H1 (cell line): ENCODE measurements around the gene DRAXIN. TPM values are rescaled to one million over a fixed set of nuclear protein-coding genes. Genes with fewer than 3 reads are reported as not detected.

Experiments used
- CTCF ChIA-PET: fragments of 300-600 bp; sonication (Branson Sonifier 250); formaldehyde crosslinking; loops from one replicate; lab custom pipeline; 2021; ENCODE audit not compliant: partially characterized antibody; lab: Charles Lee
- POLR2A ChIA-PET: fragments of 300-600 bp; sonication (Branson Sonifier 250); formaldehyde crosslinking; loops from one replicate; lab custom pipeline; 2021; ENCODE audit warnings: inconsistent platforms; ENCODE audit not compliant: partially characterized antibody; lab: Charles Lee
- DNase-seq, 2 experiments: peaks; one replicate each; pipeline versions ENCODE4 v3.0.0 to v3.0.0-alpha.2; 2010 to 2022; ENCODE audit warnings: low spot score in 2 of 2, low read depth in 1 of 2, mixed read lengths in 1 of 2
- FAIRE-seq: peaks from 2 replicates; lab custom pipeline; 2011; peaks lifted over from hg19 to GRCh38; lab: Jason Lieb, UNC
- H2AFZ ChIP-seq: 2 replicates; pipeline ENCODE4 v1.8.1; 2012; ENCODE audit warnings: low read length, inconsistent platforms
- H2AK5ac ChIP-seq: 2 replicates; pipeline ENCODE4 v1.6.1; 2013; ENCODE audit warnings: low read depth, low read length
- H2BK120ac ChIP-seq: replicated peaks from 2 replicates; pipeline ENCODE3; 2013; ENCODE audit warnings: low read depth, low read length, inconsistent platforms
- H2BK12ac ChIP-seq: 2 replicates; pipeline ENCODE4 v1.6.1; 2013; ENCODE audit warnings: low read depth, low read length
- H2BK15ac ChIP-seq: 2 replicates; pipeline ENCODE4 v1.6.1; 2013; ENCODE audit warnings: low read length
- H2BK20ac ChIP-seq: 2 replicates; pipeline ENCODE4 v1.6.1; 2013; ENCODE audit warnings: low read length
- H2BK5ac ChIP-seq: 2 replicates; pipeline ENCODE4 v1.6.1; 2013; ENCODE audit warnings: low read depth, low read length
- H3K14ac ChIP-seq: 2 replicates; pipeline ENCODE4 v1.6.1; 2013; ENCODE audit warnings: inconsistent platforms; ENCODE audit not compliant: insufficient read length
- H3K18ac ChIP-seq: 2 replicates; pipeline ENCODE4 v1.6.1; 2013; ENCODE audit warnings: low read length; ENCODE audit errors: extremely low read depth
- H3K23ac ChIP-seq: 2 replicates; pipeline ENCODE4 v1.6.1; 2013; ENCODE audit warnings: inconsistent platforms; ENCODE audit not compliant: insufficient read length
- H3K23me2 ChIP-seq: 2 replicates; pipeline ENCODE4 v1.6.1; 2013; ENCODE audit warnings: low read depth, low read length
- H3K27ac ChIP-seq: 2 replicates; pipeline ENCODE4 v1.6.1; 2011; ENCODE audit warnings: low read depth, low read length, inconsistent platforms
- H3K27me3 ChIP-seq, 4 experiments: replicated peaks in 1 of 4; 1 replicate in 1 of 4; 2 replicates in 3 of 4; pipeline versions ENCODE4 v1.6.1 to v1.8.1; 2011 to 2013; ENCODE audit warnings: low read length in 3 of 4, mild to moderate bottlenecking in 3 of 4, inconsistent platforms in 2 of 4, mixed read lengths in 2 of 4, moderate library complexity in 1 of 4; ENCODE audit not compliant: control insufficient read depth in 3 of 4, insufficient read depth in 3 of 4; ENCODE audit errors: extremely low read depth in 1 of 4
- H3K36me3 ChIP-seq, 4 experiments: 2 replicates each; pipeline versions ENCODE4 v1.6.1 to v1.8.1; 2011 to 2013; ENCODE audit warnings: mild to moderate bottlenecking in 4 of 4, low read length in 3 of 4, moderate library complexity in 2 of 4, control low read depth in 1 of 4, inconsistent platforms in 1 of 4; ENCODE audit not compliant: insufficient read depth in 4 of 4, control insufficient read depth in 2 of 4
- H3K4ac ChIP-seq: replicated peaks from 2 replicates; pipeline ENCODE3; 2013; ENCODE audit warnings: low read length, low read depth, mixed read lengths, inconsistent platforms; ENCODE audit not compliant: insufficient read length
- H3K4me1 ChIP-seq, 4 experiments: replicated peaks in 1 of 4; 1 replicate in 1 of 4; 2 replicates in 3 of 4; pipeline versions ENCODE4 v1.6.1 to v1.8.1; 2011 to 2013; ENCODE audit warnings: low read length in 3 of 4, inconsistent platforms in 2 of 4, mixed read lengths in 1 of 4; ENCODE audit not compliant: insufficient read depth in 4 of 4, control insufficient read depth in 3 of 4
- H3K4me2 ChIP-seq, 2 experiments: 2 replicates each; pipeline versions ENCODE4 v1.6.1 to v1.8.1; 2011 to 2013; ENCODE audit warnings: low read depth in 2 of 2, low read length in 2 of 2, control low read depth in 1 of 2, inconsistent platforms in 1 of 2, mild to moderate bottlenecking in 1 of 2; ENCODE audit not compliant: insufficient read depth in 1 of 2
- H3K4me3 ChIP-seq, 4 experiments: fragments of 200-600, 300-600 bp in 1 of 4; sonication (generic), shearing (Covaris generic), sonication (Bioruptor Twin) in 1 of 4; 2 replicates each; pipeline versions ENCODE4 v1.5.1 to v1.8.1; 2011 to 2016; ENCODE audit warnings: low read length in 4 of 4, low read depth in 3 of 4, control low read depth in 2 of 4, inconsistent platforms in 2 of 4, mild to moderate bottlenecking in 2 of 4, mixed read lengths in 1 of 4, moderate library complexity in 1 of 4; ENCODE audit not compliant: insufficient read depth in 2 of 4; ENCODE audit errors: extremely low read depth in 1 of 4
- H3K56ac ChIP-seq: replicated peaks from 2 replicates; pipeline ENCODE3; 2013; ENCODE audit warnings: low read depth, mild to moderate bottlenecking, mixed read lengths, low read length, inconsistent platforms; ENCODE audit not compliant: insufficient read length
- H3K79me1 ChIP-seq: 2 replicates; pipeline ENCODE4 v1.6.1; 2013; ENCODE audit warnings: low read depth, low read length, control low read depth
- H3K79me2 ChIP-seq, 2 experiments: 2 replicates each; pipeline versions ENCODE4 v1.6.1 to v1.8.1; 2012 to 2013; ENCODE audit warnings: low read length in 2 of 2, mild to moderate bottlenecking in 2 of 2, inconsistent platforms in 1 of 2; ENCODE audit not compliant: insufficient read depth in 2 of 2, control insufficient read depth in 1 of 2
- H3K9ac ChIP-seq, 4 experiments: replicated peaks in 1 of 4; 1 replicate in 1 of 4; 2 replicates in 3 of 4; pipeline versions ENCODE4 v1.6.1 to v1.8.1; 2011 to 2013; ENCODE audit warnings: low read depth in 3 of 4, low read length in 3 of 4, control low read depth in 2 of 4, mild to moderate bottlenecking in 2 of 4, moderate library complexity in 2 of 4, inconsistent platforms in 1 of 4; ENCODE audit errors: extremely low read depth in 1 of 4
- H3K9me3 ChIP-seq, 2 experiments: 2 replicates each; pipeline versions ENCODE4 v1.6.1 to v1.8.1; 2012 to 2013; ENCODE audit warnings: mild to moderate bottlenecking in 2 of 2, moderate library complexity in 2 of 2, control low read depth in 1 of 2, inconsistent platforms in 1 of 2, low read depth in 1 of 2, low read length in 1 of 2, mixed read lengths in 1 of 2; ENCODE audit not compliant: insufficient read depth in 2 of 2
- H4K20me1 ChIP-seq, 2 experiments: replicated peaks in 1 of 2; 2 replicates each; pipeline versions ENCODE3 to v1.8.1; 2011 to 2013; ENCODE audit warnings: inconsistent platforms in 2 of 2, low read length in 2 of 2, mild to moderate bottlenecking in 1 of 2; ENCODE audit not compliant: insufficient read depth in 2 of 2, control insufficient read depth in 1 of 2
- H4K5ac ChIP-seq: 2 replicates; pipeline ENCODE4 v1.6.1; 2013; ENCODE audit warnings: low read length, low read depth, mixed read lengths, inconsistent platforms; ENCODE audit not compliant: insufficient read length
- H4K8ac ChIP-seq: 2 replicates; pipeline ENCODE4 v1.8.0; 2013; ENCODE audit warnings: mild to moderate bottlenecking, moderate library complexity, low read length, inconsistent platforms; ENCODE audit not compliant: insufficient read depth; ENCODE audit errors: extremely low read depth
- H4K91ac ChIP-seq: replicated peaks from 2 replicates; pipeline ENCODE3; 2013; ENCODE audit warnings: low read length, mixed read lengths, inconsistent platforms; ENCODE audit not compliant: insufficient read length
- BACH1 ChIP-seq: IDR thresholded peaks from 2 replicates; pipeline ENCODE4 v1.6.1; 2012; ENCODE audit warnings: low read length, improper control_type of control experiment
- BCL11A ChIP-seq, 2 experiments: IDR thresholded peaks; one replicate each; pipeline ENCODE4 v1.6.1; 2011; ENCODE audit warnings: low read depth in 2 of 2, low read length in 2 of 2, mild to moderate bottlenecking in 2 of 2
- EZH2 ChIP-seq: fragments of 200-600 bp; sonication (generic); IDR thresholded peaks from 2 replicates; pipeline ENCODE4 v1.7.1; 2012; ENCODE audit warnings: low read depth, mild to moderate bottlenecking, moderate library complexity, low read length, inconsistent platforms; ENCODE audit not compliant: severe bottlenecking
- HDAC6 ChIP-seq: IDR thresholded peaks from one replicate; pipeline ENCODE4 v1.7.1; 2012; ENCODE audit warnings: low read depth, mild to moderate bottlenecking, inconsistent platforms, low read length, moderate library complexity
- MAFK ChIP-seq: IDR thresholded peaks from 2 replicates; pipeline ENCODE4 v1.6.1; 2012; ENCODE audit warnings: low read depth, mild to moderate bottlenecking, improper control_type of control experiment, low read length
- POLR2AphosphoS5 ChIP-seq: IDR thresholded peaks from 2 replicates; pipeline ENCODE4 v1.6.1; 2011; ENCODE audit warnings: low read depth, low read length
- POU5F1 ChIP-seq: IDR thresholded peaks from 2 replicates; pipeline ENCODE4 v1.6.1; 2011; ENCODE audit warnings: low read depth, mild to moderate bottlenecking, low read length, moderate library complexity
- RAD21 ChIP-seq, 2 experiments: IDR thresholded peaks in 1 of 2; conservative IDR thresholded peaks in 1 of 2; 2 replicates each; pipeline ENCODE4 v1.6.1; 2011; ENCODE audit warnings: low read depth in 2 of 2, low read length in 2 of 2, improper control_type of control experiment in 1 of 2, inconsistent platforms in 1 of 2, mild to moderate bottlenecking in 1 of 2, moderate library complexity in 1 of 2
- RFX5 ChIP-seq: IDR thresholded peaks from 2 replicates; pipeline ENCODE4 v1.6.1; 2011; ENCODE audit warnings: low read depth, low read length, improper control_type of control experiment, borderline replicate concordance
- RXRA ChIP-seq: IDR thresholded peaks from 2 replicates; pipeline ENCODE4 v1.6.1; 2011; ENCODE audit warnings: low read depth, mild to moderate bottlenecking, low read length, moderate library complexity; ENCODE audit not compliant: insufficient read depth
- SP4 ChIP-seq: IDR thresholded peaks from 2 replicates; pipeline ENCODE4 v1.6.1; 2012; ENCODE audit warnings: low read length, inconsistent platforms
- SRF ChIP-seq: IDR thresholded peaks from 2 replicates; pipeline ENCODE4 v1.6.1; 2011; ENCODE audit warnings: mild to moderate bottlenecking, low read depth, low read length, moderate library complexity
- TAF7 ChIP-seq: optimal IDR thresholded peaks from 2 replicates; pipeline ENCODE3; 2011; ENCODE audit warnings: low read depth, mild to moderate bottlenecking, inconsistent platforms, low read length, moderate library complexity, borderline replicate concordance
- TEAD4 ChIP-seq: IDR thresholded peaks from 2 replicates; pipeline ENCODE4 v1.6.1; 2012; ENCODE audit warnings: low read depth, low read length, inconsistent platforms, mixed read lengths
- YY1 ChIP-seq: IDR thresholded peaks from 2 replicates; pipeline ENCODE4 v1.6.1; 2011; ENCODE audit warnings: low read depth, mild to moderate bottlenecking, low read length
- WGBS, 2 experiments: shearing (Covaris generic) in 1 of 2; methylation state at CpG; one replicate each; pipeline versions ENCODE4 v1.1.6 to v1.1.7; 2013 to 2015; ENCODE audit warnings: low lambda C conversion rate in 2 of 2, mixed read lengths in 2 of 2, inconsistent platforms in 1 of 2, low coverage in 1 of 2, missing lambda C conversion rate in 1 of 2; ENCODE audit not compliant: insufficient replicate concordance in 2 of 2, insufficient coverage in 1 of 2, insufficient read length in 1 of 2; ENCODE audit errors: extremely low coverage in 1 of 2, missing lambda C conversion rate in 1 of 2; 5-methylcytosine and 5-hydroxymethylcytosine counted together
- polyA plus RNA-seq, 7 experiments: library from polyadenylated mRNA; depleted of rRNA in 3 of 7; stranded (reverse) in 5 of 7; unstranded in 2 of 7; fragments of >200 nt in 5 of 7; fragments of 200-250 nt in 2 of 7; gene quantifications; 1 replicate in 5 of 7; 2 replicates in 1 of 7; 4 replicates in 1 of 7; pipeline versions ENCODE4 v1.2.1 to v1.2.3, GENCODE V29; 2011 to 2013; ENCODE audit warnings: missing spikeins in 2 of 7, mixed read lengths in 2 of 7
- total RNA-seq: library from RNA; stranded (reverse); fragmentation: NEBNext Ultra II Directional; extraction: Animal tissue kit (Norgen Biotek cat#: 25700); gene quantifications from 2 replicates; pipeline ENCODE4 v1.2.1, GENCODE V29; 2021

DRAXIN gene
- total and polyA plus RNA-seq, 2 of the 8 experiments (the other 6 are each of a cell fraction or from before 2014, with no cell fraction given): 4.6 to 17.6 TPM

- Histone ChIP-seq H3K79me2 (peaks cover 0 to 3% of the 10 kb centered on the region in 2 experiments; a peak in 1 of 4 replicates), H3K23me2 (no peaks in the 10 kb centered on the region; the same call in 1 of the 2 replicates), H3K23ac (no peak overlapping the region), H3K4me3 (no peak overlapping the region), H3K9ac (no peak overlapping the region), H4K91ac (no peak overlapping the region), H2BK5ac (no peak overlapping the region), H3K4ac (no peak overlapping the region), H3K36me3 (no peaks in the 10 kb centered on the region; a peak in 1 of 8 replicates), H4K8ac (no peak overlapping the region), H2AK5ac (no peak overlapping the region), H3K79me1 (no peaks in the 10 kb centered on the region; the same call in 1 of the 2 replicates), H3K27ac (no peak overlapping the region), H2BK20ac (no peak overlapping the region), H3K56ac (no peak overlapping the region), H4K5ac (no peak overlapping the region), H3K9me3 (no peaks in the 10 kb centered on the region), H4K20me1 (peaks cover under 1 to 13% of the 10 kb centered on the region in 2 experiments), H2BK120ac (no peak overlapping the region), H2BK15ac (no peak overlapping the region), H2BK12ac (no peak overlapping the region), H3K4me2 (no peak overlapping the region), H2AFZ (no peak overlapping the region), H3K14ac (no peak overlapping the region), H3K27me3 (peaks cover 0 to 4% (median 1%) of the 10 kb centered on the region in 4 experiments; a peak in 2 of 7 replicates), H3K4me1 (peaks cover 6 to 22% (median 17%) of the 10 kb centered on the region in 4 experiments), H3K18ac (no peak overlapping the region)
- 89% methylated on average over 3 of the region's 7 CpGs; no CpG with 5 or more reads in 1 of the 2 experiments for WGBS, 2 experiments
- DNase-seq: no peak
- CTCF ChIA-PET: interaction anchor here (1.0 to 6.3 kb wide), 6 partner anchors 30 to 406 kb away, joined by 3 to 56 read pairs (median 7); partner anchors contain the start of gene DISP3
- POLR2A ChIA-PET: interaction anchor here (1.0 to 1.3 kb wide), 2 partner anchors 17 to 43 kb away, joined by 3 to 5 read pairs; no protein-coding TSS in a partner anchor
- FAIRE-seq: no peak
- no peak for TF ChIP-seq HDAC6
- TF ChIP-seq YY1: no peak
- TF ChIP-seq RFX5: no peak
- TF ChIP-seq RAD21 (IDR thresholded peaks at IDR 0.05 in 1 of 2, conservative IDR thresholded peaks at IDR 0.05 in 1 of 2; ENCODE audit: low read depth in 2 of 2, low read length in 2 of 2): no peak
- no peak for TF ChIP-seq TAF7
- TF ChIP-seq SRF: no peak
- TF ChIP-seq BACH1: no peak
- TF ChIP-seq TEAD4: no peak
- TF ChIP-seq POU5F1: no peak
- no peak for TF ChIP-seq RXRA
- TF ChIP-seq EZH2: no peak
- no peak for TF ChIP-seq MAFK
- TF ChIP-seq SP4: no peak
- TF ChIP-seq BCL11A (IDR thresholded peaks at IDR 0.05; ENCODE audit: low read depth in 2 of 2, low read length in 2 of 2): no peak
- no peak for TF ChIP-seq POLR2AphosphoS5
These were observed 44.2 kb upstream of the DRAXIN start for GRCh38 chr1:11647333-11647732.
